Cardiac fibroblast (primary cell): ENCODE data around the gene RNF14.

Source experiments
- DNase-seq, 2 donors: peaks; one replicate each; pipeline versions ENCODE4 v3.0.0 to v3.0.0-alpha.2; 2010; ENCODE audit warnings: low read depth in 2 of 2
- H3K4me3 ChIP-seq, 2 donors: replicated peaks in 1 of 2; 1 replicate in 1 of 2; 2 replicates in 1 of 2; pipeline ENCODE4 v1.5.1; 2011; ENCODE audit warnings: low read depth in 2 of 2, low read length in 2 of 2, mild to moderate bottlenecking in 2 of 2, moderate library complexity in 1 of 2
- TF ChIP-seq, protein P1 (sequence below): IDR thresholded peaks from one replicate; pipeline ENCODE4 v1.5.1; 2011; ENCODE audit warnings: low read depth, mild to moderate bottlenecking, low read length, inconsistent platforms

The RNF14 gene

GRCh38 chr5:141963701-141964100, 5.2 kb upstream of the RNF14 start:
- no peak for DNase-seq
- TF ChIP-seq, protein P1, sequence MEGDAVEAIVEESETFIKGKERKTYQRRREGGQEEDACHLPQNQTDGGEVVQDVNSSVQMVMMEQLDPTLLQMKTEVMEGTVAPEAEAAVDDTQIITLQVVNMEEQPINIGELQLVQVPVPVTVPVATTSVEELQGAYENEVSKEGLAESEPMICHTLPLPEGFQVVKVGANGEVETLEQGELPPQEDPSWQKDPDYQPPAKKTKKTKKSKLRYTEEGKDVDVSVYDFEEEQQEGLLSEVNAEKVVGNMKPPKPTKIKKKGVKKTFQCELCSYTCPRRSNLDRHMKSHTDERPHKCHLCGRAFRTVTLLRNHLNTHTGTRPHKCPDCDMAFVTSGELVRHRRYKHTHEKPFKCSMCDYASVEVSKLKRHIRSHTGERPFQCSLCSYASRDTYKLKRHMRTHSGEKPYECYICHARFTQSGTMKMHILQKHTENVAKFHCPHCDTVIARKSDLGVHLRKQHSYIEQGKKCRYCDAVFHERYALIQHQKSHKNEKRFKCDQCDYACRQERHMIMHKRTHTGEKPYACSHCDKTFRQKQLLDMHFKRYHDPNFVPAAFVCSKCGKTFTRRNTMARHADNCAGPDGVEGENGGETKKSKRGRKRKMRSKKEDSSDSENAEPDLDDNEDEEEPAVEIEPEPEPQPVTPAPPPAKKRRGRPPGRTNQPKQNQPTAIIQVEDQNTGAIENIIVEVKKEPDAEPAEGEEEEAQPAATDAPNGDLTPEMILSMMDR = no peak
- no peak overlapping the region for H3K4me3 ChIP-seq

DNA sequence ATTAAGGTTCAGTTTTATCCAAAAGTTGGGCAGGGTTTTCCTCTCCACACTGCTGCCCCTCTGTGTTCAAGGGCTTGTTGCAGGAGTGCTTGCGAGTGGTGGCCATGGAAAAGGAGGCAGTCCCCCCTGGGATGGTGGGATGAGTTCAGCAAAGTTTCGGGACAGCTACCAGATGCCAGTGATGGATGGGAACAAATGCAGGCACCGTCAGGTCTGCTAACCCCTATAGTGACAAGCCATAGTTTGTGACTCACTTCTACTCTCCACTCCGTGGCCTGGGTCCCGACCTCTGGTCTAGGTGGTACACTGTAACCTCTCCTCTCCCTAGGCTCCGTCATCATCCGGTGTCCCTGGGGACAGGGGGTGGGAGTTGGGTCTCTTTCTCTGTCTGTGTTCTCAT, 3.8 kb upstream of the RNF14 start:
- DNase-seq = no peak
- TF ChIP-seq, protein P1 = no peak
- no peak overlapping the region for H3K4me3 ChIP-seq

DNA sequence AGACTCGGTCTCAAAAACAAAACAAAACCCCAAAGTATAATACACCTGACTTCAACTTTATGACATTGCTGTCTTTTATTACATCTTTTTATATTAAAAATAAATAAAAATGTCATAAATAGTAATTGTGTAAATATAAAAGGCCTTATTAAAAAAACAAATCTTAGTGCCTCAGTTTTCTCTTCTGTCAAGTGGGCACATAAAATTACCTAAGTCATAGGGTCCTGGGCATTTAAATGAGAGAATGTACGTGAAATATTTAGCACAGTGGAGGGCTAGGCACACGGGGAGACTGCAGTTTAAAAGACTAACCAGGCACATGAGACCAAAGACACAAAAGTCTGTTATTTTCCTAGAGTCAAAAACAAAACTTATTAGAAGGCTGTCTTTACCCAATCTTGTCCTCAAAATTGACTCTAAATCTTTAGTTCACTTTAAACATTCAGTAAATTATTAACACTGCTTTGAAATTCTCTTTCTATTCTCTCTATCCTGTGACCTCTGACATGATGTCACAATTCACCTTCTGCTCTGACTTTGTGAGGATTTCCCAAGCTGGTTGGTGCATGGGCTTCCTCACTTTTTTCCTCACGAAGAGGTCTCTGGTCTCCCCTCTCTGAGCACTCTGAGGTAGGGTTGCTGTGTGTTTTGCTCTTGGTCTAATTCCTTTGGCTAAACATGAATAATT, 2.5 kb upstream of the RNF14 start:
- TF ChIP-seq, protein P1 = no peak
- no peak overlapping the region for H3K4me3 ChIP-seq
- DNase-seq = no peak

- no peak for DNase-seq
- TF ChIP-seq, protein P1 = no peak
Observed at GRCh38 chr5:141966963-141967333, 2.0 kb upstream of the RNF14 start.

GRCh38 chr5:141969783-141970771, 1.2 kb downstream of the RNF14 start:
- peak; percentile 23 to 45 for DNase-seq
- H3K4me3 ChIP-seq = peak overlapping the region; percentile 83 to 91
- TF ChIP-seq, protein P1 = no peak

More at GRCh38 chr5:141966963-141967333, 2.0 kb upstream of the RNF14 start:
- no peak overlapping the region for H3K4me3 ChIP-seq

DNA sequence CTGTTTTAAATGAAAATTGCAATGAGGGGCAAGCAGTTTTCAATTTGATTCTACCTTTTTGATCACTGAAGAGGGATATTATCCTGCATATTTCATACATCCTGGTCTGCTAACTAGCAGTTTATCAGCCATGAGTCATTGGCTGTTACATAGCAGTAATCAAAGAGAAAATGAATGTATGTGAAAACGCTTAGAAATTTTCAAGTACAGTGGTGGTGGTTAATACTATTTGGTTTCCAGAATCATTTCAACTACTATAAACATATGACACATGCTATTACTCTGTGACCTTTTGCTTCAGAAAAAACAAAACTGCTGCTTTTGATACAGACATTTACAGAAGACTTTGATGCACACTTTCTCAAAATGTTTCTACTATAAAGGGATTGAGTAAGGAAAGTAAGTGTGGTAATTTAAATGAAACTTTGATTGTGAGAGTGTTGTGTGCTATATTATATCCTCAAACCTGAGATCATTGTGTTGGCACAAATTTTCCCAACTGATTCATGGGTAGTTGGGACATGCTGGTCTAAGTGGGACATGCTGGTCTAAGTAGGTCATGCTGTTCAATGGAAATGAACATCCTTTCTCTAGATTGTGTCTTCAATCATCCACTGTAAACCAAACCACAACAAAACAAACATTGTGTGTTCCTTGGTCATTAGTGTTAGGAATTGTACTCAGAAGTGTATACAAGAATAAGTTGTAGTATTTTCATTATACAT, 5.1 kb downstream of the RNF14 start:
- H3K4me3 ChIP-seq = no peak overlapping the region
- TF ChIP-seq, protein P1 = no peak
- peak; percentile 20 to 66 for DNase-seq
